Left lobe of liver (tissue), 2 donors: Measurements from ENCODE around the gene CD2. TPM values are rescaled to one million over a fixed set of nuclear protein-coding genes. Genes with fewer than 3 reads are reported as not detected.

Source experiments
- ATAC-seq: fragments of 200-7000 bp; cut with Tn5 transposase; one replicate; pipeline ENCODE4 v1.9.1; 2020; ENCODE audit warnings: mild to moderate bottlenecking, moderate library complexity
- DNase-seq: peaks from one replicate; pipeline ENCODE4 v3.0.0-alpha.2; 2020; ENCODE audit warnings: low spot score
- total RNA-seq: library from RNA; stranded (reverse); gene quantifications from one replicate; pipeline ENCODE4 v1.2.1, GENCODE V29; 2021
- donor health status: DM: no; HTN: no; CAD: no; lungs with moderate emphysema.
- donor health status: DM: no; HTN: yes; CAD: no.

CD2 gene, protein sequence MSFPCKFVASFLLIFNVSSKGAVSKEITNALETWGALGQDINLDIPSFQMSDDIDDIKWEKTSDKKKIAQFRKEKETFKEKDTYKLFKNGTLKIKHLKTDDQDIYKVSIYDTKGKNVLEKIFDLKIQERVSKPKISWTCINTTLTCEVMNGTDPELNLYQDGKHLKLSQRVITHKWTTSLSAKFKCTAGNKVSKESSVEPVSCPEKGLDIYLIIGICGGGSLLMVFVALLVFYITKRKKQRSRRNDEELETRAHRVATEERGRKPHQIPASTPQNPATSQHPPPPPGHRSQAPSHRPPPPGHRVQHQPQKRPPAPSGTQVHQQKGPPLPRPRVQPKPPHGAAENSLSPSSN
- 0.43 TPM for total RNA-seq

DNA sequence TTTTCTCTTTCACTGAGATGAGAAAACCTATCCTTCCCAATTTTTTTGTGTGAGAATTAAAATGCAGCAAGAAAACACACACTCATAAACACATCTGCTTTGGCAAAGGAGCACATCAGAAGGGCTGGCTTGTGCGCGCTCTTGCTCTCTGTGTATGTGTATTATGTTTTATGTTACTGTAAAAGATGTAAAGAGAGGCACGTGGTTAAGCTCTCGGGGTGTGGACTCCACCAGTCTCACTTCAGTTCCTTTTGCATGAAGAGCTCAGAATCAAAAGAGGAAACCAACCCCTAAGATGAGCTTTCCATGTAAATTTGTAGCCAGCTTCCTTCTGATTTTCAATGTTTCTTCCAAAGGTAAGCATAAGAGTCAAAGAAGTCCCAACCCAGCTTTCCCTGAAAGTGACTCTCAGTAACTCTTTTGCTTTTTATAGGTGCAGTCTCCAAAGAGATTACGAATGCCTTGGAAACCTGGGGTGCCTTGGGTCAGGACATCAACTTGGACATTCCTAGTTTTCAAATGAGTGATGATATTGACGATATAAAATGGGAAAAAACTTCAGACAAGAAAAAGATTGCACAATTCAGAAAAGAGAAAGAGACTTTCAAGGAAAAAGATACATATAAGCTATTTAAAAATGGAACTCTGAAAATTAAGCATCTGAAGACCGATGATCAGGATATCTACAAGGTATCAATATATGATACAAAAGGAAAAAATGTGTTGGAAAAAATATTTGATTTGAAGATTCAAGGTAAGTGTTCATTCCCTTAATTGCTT is at the start of gene CD2:
Gene CD2, plus strand, starts transcription at position 233 of the 780 bp plus-strand sequence. Its CDS starts 63 bp downstream, at position 296.
- ATAC-seq: no peak
- no peak for DNase-seq

DNA sequence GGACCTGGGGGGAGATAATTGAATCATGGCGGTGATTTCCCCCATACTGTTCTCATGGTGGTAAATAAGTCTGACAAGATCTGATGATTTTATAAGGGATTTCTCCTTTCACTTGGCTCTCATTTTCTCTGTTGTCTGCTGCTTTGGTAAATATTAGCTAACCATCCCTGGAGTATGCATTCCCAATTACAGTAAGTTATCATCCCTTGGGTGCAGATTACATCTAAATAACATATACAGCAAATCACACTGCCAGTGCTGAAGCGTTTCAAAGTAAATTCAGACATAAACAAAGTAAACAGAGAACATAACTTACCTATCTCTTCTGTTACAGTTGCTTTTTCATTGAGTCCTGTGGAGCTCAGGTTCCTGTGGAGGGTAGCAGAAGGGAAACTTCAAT is 48.1 kb upstream of the CD2 start:
- no peak for DNase-seq
- no peak for ATAC-seq

DNA sequence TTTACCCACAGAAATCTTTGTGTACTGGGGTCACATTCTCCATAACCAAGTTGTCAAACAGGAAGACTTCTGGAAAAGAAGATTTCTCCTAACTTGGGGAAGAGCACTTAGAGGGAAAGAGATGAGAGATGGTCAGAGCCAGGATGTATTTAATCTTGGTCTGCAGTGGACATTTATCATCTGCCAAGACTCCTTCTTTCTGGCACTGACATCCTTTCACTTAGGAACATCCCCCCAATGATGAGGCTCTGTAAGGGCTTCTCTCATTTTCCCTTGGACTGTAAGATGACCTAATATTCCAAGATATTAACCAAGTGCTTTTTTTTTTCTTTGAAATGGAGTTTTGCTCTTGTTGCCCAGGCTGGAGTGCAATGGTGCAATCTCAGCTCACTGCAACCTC is 47.4 kb upstream of the CD2 start:
- no peak for ATAC-seq
- DNase-seq: no peak

DNA sequence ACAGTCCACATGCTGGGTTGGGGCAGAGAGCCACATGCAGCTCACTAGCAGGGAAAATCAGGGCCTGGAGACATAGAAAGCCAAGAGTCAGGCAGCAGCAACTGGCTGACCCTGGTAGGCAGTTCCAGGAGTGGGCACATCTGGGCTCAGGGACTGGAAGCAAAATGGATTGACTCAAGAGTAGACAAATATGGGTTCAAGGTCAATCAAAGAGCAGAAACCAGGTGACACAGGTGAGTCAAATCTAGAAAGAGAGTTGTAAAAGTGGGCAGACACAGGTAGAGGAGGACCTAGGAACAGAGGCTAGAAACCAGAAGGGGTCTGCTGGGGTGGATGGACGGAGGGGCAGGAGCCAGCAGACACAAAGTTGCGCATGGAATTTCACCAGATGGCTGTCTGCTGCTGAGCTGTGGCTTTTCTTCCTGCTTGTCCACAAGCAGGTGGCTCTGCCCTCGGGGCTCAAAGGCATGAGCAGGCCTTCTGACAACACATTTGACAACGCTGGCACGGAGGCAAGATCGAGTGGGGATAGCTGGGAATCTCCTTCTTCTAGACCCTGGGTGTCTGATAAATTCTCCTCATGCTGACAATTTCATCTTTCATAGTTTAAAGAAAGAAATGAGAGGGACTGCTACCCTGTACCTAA is 45.9 kb upstream of the CD2 start:
- ATAC-seq: no peak
- no peak for DNase-seq

DNA sequence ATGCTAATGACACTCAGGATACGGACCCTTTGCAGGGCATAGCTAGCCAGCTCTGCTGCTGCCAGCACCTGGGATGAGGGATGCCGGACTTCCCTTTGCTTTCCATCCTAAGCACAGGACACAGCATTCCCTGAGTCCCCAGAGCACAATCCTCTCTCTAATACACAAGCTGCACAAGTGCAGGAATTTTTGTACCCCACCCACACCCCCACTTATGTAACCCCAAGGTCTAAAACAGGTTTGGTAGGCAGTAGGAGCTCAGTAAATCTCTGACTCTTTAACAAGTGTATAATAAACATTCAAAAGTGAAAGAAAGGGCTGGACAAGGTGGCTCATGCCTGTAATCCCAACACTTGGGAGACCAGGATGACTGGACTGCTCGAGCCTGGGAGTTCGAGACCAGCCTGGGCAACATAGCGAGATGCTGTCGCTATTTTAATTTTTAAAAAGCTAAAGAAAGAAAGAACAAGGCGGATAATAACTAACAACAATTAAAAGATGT is 44.5 kb upstream of the CD2 start:
- ATAC-seq (no peak), DNase-seq (no peak)

DNA sequence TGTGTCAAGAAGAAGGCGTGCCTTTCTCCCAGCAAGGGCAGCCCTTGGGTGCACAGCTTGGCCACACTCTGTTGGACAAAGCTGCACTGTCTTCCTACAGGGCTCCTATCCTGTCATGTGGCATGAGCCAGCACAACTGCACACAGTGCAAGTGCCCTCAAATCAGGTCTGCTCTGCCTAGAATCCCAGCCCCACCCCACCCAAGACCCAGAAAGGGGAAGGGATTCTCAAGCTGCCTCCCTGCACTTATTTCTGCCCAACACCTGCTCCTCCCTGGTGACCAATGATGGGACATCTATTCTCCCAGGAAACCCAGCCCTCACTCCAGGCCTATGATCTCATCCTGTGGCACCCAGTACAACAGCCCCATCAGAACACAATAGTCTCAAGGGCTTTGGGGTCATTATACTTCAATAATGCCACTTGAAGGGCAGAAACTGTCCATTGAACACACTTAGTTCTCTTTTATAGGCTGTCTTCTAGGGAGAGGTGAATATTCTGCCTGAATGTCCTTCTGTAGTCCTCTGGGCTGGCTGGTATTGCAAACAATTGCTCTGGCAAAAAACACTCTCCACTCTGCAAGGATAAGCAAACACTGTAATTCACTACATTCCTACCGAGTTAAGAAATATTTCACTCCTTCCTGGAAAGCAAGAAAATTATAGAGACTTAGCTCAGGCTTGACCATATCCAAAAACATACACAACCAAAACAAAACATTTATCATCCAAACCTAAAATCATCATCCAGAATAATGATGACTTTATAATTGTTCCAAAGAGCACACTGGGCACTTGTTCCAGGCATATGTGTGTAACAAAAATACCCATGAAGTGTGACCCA is 43.6 kb upstream of the CD2 start:
- no peak for ATAC-seq
- DNase-seq: no peak

DNA sequence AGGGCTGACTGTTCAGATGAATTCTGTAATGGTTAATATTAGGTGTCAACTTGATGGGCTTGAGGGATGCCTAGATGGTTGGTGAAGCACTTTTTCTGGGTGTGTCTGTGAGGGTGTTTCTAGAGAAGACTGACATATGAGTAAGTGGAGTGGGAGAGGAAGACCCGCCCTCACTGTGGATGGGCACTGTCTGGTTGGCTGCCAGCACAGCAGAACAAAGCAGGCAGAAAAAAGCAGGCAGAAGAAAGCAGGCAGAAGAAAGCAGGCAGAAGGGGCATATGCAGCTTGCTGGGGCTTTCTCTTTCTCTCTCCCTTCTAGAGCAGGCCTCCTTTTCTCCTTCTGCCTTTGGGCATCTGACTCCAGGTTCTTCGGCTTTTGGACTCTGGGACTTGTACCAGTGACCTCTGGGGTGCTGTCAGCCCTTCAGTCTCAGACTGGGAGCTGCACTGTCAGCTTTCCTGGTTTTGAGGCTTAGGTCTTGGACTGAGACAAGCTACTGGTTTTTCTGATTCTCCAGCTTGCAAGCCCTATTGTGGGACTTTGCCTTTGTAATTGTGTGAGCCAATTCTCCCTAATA is 42.9 kb upstream of the CD2 start:
- ATAC-seq: no peak
- DNase-seq: no peak

DNA sequence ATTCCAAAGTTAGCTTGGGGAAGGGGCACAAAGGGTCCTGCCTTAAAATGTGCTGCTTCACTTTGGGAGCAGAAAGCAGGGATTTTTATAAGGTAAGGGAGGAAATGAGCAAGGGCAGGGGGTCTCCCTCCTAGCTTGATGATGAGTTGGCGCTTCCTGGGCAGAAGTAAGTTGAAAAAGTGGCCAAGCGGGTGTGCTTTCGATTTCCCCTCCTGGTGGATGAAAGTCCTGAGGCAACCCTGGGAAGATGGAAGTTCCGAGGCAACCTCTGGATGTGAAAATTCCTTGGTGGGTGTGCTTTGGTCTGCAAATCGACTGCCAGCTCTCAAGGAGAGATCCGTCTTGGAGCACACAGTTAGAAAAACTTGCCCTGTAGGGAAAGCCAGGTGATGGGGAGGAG is 41.7 kb upstream of the CD2 start:
- no peak for ATAC-seq

DNA sequence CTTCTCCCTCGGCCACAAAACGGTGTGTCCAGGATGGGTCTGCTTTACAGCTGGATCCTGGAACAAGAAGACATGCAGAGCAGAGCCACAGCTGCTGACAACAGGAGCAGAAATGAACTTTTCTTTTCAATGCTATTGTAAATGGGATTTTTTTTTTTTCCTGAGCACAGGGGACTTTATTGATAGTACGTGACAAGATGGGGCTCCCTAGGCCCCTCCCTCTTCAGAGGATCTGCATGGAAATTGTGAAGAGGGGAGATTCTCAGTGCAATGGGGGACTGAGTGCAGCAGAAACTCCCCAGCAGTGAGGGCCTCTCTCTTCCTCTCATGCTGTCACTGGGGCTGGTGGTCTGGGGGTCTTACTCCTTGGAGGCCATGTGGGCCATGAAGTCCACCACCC is 40.8 kb upstream of the CD2 start:
- ATAC-seq: no peak
- no peak for DNase-seq

More for the DNA sequence above, 41.7 kb upstream of the CD2 start:
- no peak for DNase-seq

DNA sequence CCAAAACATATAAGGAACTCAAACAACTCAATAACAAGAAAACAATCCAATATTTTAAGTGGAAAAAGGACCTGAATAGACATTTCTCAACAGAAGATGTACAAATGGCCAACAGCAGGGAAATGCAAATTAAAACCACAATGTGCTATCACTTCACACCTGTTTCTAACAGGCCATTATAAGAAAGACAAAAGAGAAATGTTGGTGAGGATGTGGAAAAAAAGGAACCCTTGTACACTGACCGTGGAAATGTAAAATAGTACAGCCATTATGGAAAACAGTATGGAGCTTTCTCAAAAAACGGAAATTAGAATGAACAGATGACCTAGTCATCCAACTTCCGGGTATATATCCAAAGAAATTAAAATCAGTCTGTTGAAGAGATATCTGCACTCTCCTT is 37.8 kb upstream of the CD2 start:
- ATAC-seq: no peak

DNA sequence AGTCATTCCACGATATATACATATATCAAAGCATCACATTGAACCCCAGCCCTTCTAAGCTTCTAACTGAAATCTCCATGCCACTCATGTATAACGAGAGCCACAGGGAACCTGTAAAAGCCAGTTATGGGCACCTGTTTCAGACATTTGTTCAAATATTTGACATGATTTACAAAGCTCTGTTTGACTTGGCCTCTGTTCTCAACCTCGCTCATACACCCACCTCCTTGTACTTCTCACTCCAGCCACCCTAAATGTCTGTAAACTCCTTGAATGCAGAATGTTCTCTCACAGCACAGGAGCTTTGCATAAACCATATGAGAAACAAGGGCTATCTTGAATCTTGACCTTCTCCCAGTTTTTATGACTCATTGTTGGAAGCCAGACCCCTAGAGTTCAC is 36.9 kb upstream of the CD2 start:
- DNase-seq (no peak), ATAC-seq (no peak)

More for the DNA sequence above, 37.8 kb upstream of the CD2 start:
- no peak for DNase-seq

DNA sequence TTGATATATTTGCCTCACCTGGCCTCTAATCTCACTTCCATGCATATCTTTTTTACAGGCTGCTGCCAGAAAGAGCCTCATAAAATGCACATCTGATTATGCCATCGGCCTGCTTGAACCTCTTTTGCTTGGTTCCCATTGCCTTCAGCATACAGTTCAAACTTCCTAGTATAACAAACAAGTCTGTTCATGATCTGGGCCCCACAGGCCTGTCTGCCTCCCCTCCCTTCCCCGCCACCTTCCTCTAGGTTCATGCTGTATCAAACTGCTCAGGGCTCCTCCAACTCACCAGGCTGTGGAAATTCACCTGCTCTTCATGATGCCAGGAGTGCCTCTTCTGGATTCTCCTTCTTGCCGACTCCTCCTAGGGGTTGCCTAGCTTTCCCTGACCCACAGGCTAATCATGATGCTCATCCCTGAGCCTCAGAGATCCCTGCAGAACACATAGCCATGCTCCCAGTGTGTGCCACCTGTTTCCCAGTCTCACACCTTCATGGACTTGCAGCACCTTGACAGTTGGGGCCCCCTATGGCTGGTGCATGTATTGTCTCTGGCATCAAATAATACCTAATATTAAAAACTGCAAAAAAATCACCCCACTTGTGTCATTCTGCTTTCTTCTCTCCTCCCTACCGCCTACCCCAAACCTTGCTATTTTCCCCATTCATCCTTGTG is 33.7 kb upstream of the CD2 start:
- DNase-seq (no peak), ATAC-seq (no peak)

DNA sequence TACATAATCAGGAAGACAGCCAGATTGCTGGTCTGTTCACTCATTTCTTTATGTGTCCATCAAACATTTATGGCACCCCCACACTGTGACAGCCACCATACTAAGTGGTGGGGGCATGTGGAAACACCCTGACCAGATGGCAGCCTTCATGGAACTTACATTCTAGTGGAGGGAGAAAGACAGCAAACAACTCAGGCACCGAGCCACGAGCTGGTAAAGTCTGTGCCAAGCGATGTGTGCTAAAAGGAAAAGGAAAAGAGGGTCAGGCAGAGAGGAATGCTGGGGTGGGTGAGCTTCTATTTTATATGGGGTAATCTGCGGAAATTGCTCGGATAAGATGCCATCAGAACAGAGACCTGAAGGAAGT is 33.2 kb upstream of the CD2 start:
- no peak for ATAC-seq
- no peak for DNase-seq

DNA sequence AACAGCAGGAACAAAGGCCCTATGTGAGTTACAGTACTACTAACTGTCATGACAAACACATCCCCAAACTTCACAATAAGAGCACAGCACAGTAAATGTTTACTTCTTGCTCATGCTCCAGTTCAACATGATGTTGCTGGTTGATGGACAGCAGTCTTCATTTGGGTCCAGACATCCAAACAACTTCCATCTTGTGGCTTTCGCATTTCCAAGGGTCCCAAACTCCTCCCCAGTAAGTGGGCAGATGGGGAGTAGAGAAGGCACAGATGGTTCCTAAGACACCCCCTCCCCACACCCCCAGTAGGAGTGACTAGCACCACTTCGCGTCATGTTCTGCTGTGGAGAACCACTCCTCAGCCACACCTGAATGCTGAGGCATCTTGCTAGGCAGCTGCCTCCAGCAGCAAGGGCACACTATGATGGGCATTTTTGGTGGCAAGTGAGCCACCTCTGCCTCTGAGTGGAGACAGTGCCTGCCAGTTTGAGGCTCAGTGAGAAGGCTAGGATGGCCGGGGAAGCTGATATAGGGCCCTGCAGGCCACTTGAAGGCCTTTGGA is 32.7 kb upstream of the CD2 start:
- DNase-seq (no peak), ATAC-seq (no peak)

DNA sequence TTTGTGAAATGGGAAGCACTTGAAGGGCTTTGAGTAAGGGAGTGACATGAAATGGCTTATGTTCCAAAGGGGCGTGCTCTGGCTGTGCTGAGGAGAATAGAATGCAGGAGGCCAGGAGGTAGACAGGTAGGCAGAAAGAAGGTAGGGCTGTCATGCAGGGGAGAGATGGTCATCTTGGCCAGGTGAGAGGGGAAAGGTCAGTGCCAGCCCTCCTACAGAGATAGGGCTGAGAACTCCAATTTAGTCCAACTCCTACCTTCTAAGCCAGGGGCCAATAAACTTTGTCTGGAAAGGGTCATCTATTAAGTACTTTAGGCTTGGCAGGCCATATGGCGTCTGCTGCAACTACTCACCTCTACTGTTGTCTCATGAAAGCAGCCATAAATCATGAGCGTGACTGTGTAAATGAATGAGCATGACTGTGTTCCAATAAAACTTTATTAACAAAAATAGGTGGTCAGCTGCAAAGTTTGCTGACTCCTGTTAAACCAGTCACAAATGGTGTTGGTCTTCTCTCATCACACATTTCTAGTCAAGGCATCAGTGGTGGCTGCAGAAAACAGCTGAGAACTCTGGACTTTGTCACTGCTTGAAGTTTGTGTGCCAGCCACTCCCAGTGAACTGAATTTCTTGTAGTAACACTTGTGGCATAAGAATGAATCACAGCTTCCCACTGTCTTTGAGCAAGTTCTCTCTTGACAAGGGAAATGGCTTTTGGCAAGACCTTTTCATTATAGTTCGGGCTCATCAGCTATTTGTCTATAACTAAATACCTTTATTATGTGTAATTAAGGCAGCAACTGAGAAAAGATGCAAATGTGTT is 32.0 kb upstream of the CD2 start:
- DNase-seq: no peak
- ATAC-seq: no peak

DNA sequence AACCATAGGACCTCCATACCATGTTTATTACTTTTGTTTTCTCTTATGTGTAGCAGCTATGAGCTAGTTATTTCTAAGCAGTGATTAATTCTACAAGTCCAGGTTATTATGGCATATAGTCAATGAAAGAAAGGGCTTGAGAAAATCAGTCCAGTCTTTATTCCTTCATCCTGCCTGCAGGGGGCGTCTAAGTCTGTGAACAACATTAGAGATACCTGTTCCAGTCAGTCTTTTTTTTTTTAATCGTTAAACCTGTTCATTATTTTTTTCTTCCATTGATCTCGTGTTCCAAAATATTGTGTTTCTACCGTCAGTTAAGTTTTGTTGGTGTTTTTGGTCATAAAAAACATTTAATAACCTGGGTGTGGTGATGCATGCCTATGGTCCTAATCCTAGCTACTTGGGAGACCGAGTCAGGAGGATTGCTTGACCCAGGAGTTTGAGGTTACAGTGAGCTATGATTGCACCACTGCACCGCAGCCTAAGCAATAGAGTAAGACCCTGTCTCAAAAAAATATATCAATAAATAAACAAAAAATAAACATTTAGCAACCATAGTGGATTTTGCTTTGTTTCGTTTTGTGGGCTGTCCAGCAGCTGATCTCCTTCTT is 29.4 kb upstream of the CD2 start:
- ATAC-seq: peak; percentile 79
- DNase-seq: no peak

DNA sequence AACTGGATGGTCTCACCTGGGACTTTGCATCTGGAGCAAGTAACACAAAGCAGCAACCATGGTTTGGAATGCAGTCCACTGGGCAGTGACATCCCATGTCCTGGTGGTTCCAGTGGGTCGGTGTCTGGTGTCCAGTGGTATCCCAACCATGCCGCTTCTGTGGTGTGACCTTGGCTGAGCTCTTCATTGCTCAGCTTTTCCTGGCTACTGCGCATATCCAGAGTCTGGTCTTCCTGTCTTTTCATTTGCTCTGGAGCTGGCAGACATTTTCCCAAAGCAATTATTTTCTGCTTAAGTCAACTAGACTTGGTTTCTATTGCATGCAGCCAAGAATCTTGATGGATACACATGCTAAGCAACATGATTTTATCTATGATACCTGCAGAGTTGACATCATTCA is 28.4 kb upstream of the CD2 start:
- DNase-seq (no peak), ATAC-seq (no peak)
